Endothelial cell of umbilical vein (primary cell): ENCODE measurements around the gene C3orf52. TPM values are rescaled to one million over a fixed set of nuclear protein-coding genes. Genes with fewer than 3 reads are reported as not detected.

Experiments
- BruUV-seq: library from RNA; stranded (reverse); fragments of 400-500 nt; replicated peaks from 2 replicates; lab custom pipeline; 2021; lab: Mats Ljungman, UMichigan
- CTCF ChIA-PET: fragments of 300-600, 350-600 bp; sonication (Branson Sonifier 250); formaldehyde crosslinking; loops from one replicate; lab custom pipeline; 2021; ENCODE audit warnings: antibody characterized with exemption, inconsistent platforms; lab: Charles Lee
- POLR2A ChIA-PET: fragments of 300-600, 350-600 bp; sonication (Branson Sonifier 250); formaldehyde crosslinking; loops from one replicate; lab custom pipeline; 2021; ENCODE audit warnings: antibody characterized with exemption, inconsistent platforms; lab: Charles Lee
- DNase-seq: peaks from one replicate; pipeline ENCODE4 v3.0.0-alpha.2; 2011; ENCODE audit warnings: low read depth, low spot score
- FAIRE-seq: peaks from 2 replicates; lab custom pipeline; 2011; peaks lifted over from hg19 to GRCh38; lab: Jason Lieb, UNC
- H2AFZ ChIP-seq: 2 replicates; pipeline ENCODE4 v1.6.0; 2012; ENCODE audit warnings: low read depth, low read length, control low read depth, inconsistent platforms
- H3K27ac ChIP-seq: 2 replicates; pipeline ENCODE4 v1.5.1; 2011; ENCODE audit warnings: low read depth, mild to moderate bottlenecking, control low read depth, low read length, moderate library complexity; ENCODE audit not compliant: insufficient read depth
- H3K27me3 ChIP-seq, 2 experiments: 2 replicates each; pipeline versions ENCODE4 v1.6.0 to v1.6.1; 2011; ENCODE audit warnings: low read length in 2 of 2, mixed read lengths in 1 of 2; ENCODE audit not compliant: control insufficient read depth in 2 of 2, insufficient read depth in 2 of 2
- H3K36me3 ChIP-seq, 2 experiments: 2 replicates in 1 of 2; 3 replicates in 1 of 2; pipeline ENCODE4 v1.5.1; 2011; ENCODE audit warnings: low read length in 2 of 2, mild to moderate bottlenecking in 1 of 2, moderate library complexity in 1 of 2; ENCODE audit not compliant: control insufficient read depth in 2 of 2, insufficient read depth in 2 of 2; ENCODE audit errors: extremely low read depth in 1 of 2
- H3K4me1 ChIP-seq: 3 replicates; pipeline ENCODE4 v1.5.1; 2011; ENCODE audit warnings: mild to moderate bottlenecking, low read length; ENCODE audit not compliant: control insufficient read depth, insufficient read depth; ENCODE audit errors: extremely low read depth
- H3K4me2 ChIP-seq: 2 replicates; pipeline ENCODE4 v1.6.1; 2011; ENCODE audit warnings: low read length, control low read depth, mixed read lengths; ENCODE audit not compliant: insufficient read depth
- H3K4me3 ChIP-seq, 3 experiments: fragments of 200-600 bp in 1 of 3; sonication (generic), shearing (Covaris generic) in 1 of 3; replicated peaks in 1 of 3; 2 replicates each; pipeline ENCODE4 v1.5.1; 2011 to 2016; ENCODE audit warnings: control low read depth in 3 of 3, low read length in 3 of 3, mild to moderate bottlenecking in 2 of 3, inconsistent platforms in 1 of 3, low read depth in 1 of 3, moderate library complexity in 1 of 3; ENCODE audit not compliant: insufficient read depth in 1 of 3
- H3K79me2 ChIP-seq: 2 replicates; pipeline ENCODE4 v1.6.0; 2012; ENCODE audit warnings: low read length, inconsistent platforms; ENCODE audit not compliant: control insufficient read depth, insufficient read depth
- H3K9ac ChIP-seq: replicated peaks from 2 replicates; pipeline ENCODE3; 2011; ENCODE audit warnings: low read length, control low read depth; ENCODE audit not compliant: insufficient read depth; ENCODE audit errors: extremely low read depth
- H3K9me1 ChIP-seq: replicated peaks from 3 replicates; pipeline ENCODE4 v1.6.0; 2011; ENCODE audit warnings: mild to moderate bottlenecking, low read length; ENCODE audit not compliant: control insufficient read depth, insufficient read depth; ENCODE audit errors: extremely low read depth
- H3K9me3 ChIP-seq: replicated peaks from 2 replicates; pipeline ENCODE4 v1.5.1; 2012; ENCODE audit warnings: low read length, inconsistent platforms; ENCODE audit not compliant: control insufficient read depth, insufficient read depth
- H4K20me1 ChIP-seq: replicated peaks from 2 replicates; pipeline ENCODE3; 2011; ENCODE audit warnings: mild to moderate bottlenecking, low read length; ENCODE audit not compliant: control insufficient read depth, insufficient read depth; ENCODE audit errors: extremely low read depth
- EZH2 ChIP-seq: IDR thresholded peaks from 2 replicates; pipeline ENCODE4 v1.6.1; 2012; ENCODE audit warnings: borderline replicate concordance, low read depth, mild to moderate bottlenecking, moderate library complexity, low read length, inconsistent platforms; ENCODE audit not compliant: severe bottlenecking
- FOS ChIP-seq: IDR thresholded peaks from 2 replicates; pipeline ENCODE4 v1.6.1; 2011; ENCODE audit warnings: mild to moderate bottlenecking, low read length, moderate library complexity, borderline replicate concordance; ENCODE audit not compliant: insufficient read depth
- GATA2 ChIP-seq: IDR thresholded peaks from 2 replicates; pipeline ENCODE4 v1.7.0; 2011; ENCODE audit warnings: low read depth, mild to moderate bottlenecking, moderate library complexity, mixed read lengths, low read length; ENCODE audit not compliant: insufficient read length, insufficient read depth
- MYC ChIP-seq: IDR thresholded peaks from one replicate; pipeline ENCODE4 v1.6.1; 2011; ENCODE audit warnings: mild to moderate bottlenecking, low read depth, low read length
- POLR2A ChIP-seq: IDR thresholded peaks from 2 replicates; pipeline ENCODE4 v1.6.1; 2012; ENCODE audit warnings: low read depth, mild to moderate bottlenecking, control low read depth, low read length
- POLR2AphosphoS5 ChIP-seq: IDR thresholded peaks from 2 replicates; pipeline ENCODE4 v1.6.1; 2012; ENCODE audit warnings: low read depth, mild to moderate bottlenecking, control low read depth, low read length, moderate library complexity; ENCODE audit not compliant: insufficient read depth
- dilution Hi-C: fragments of 300-500 bp; cut with MboI; formaldehyde crosslinking; loops from one replicate; pipeline ENCODE4 v1.15.0; 2019; ENCODE audit warnings: low sequenced_read_pairs; ENCODE audit not compliant: extremely low pct_ligation_motif_present
- intact Hi-C: fragments of 100-400 bp; cut with micrococcal nuclease; formaldehyde crosslinking; loops from one replicate; pipeline ENCODE4 v1.10.0; 2022
- polyA plus RNA-seq, 4 experiments: library from polyadenylated mRNA; depleted of rRNA in 3 of 4; stranded (reverse) in 3 of 4; unstranded in 1 of 4; fragments of >200 nt; gene quantifications; 2 replicates each; pipeline versions ENCODE4 v1.2.1 to v1.2.3, GENCODE V29; 2011 to 2012; ENCODE audit warnings: missing spikeins in 1 of 4
- total RNA-seq: library from RNA; stranded (reverse); gene quantifications from 2 replicates; pipeline ENCODE4 v1.2.3, GENCODE V29; 2021
- TF ChIP-seq, protein P1 (sequence below): IDR thresholded peaks from 2 replicates; pipeline ENCODE4 v1.6.1; 2011; ENCODE audit not compliant: insufficient read depth, insufficient read length
- TF ChIP-seq, protein P2 (sequence below), 2 donors: IDR thresholded peaks; 1 replicate in 1 of 2; 2 replicates in 1 of 2; pipeline ENCODE4 v1.5.1; 2011; ENCODE audit warnings: low read length in 2 of 2, mild to moderate bottlenecking in 2 of 2, moderate library complexity in 2 of 2, control low read depth in 1 of 2, inconsistent platforms in 1 of 2, low read depth in 1 of 2; ENCODE audit not compliant: insufficient read depth in 1 of 2; ENCODE audit errors: extremely low read depth in 1 of 2

C3orf52 gene
- total and polyA plus RNA-seq, 2 donors (not counting 3 experiments of a cell fraction or from before 2014, with no cell fraction given): 4.2 to 4.6 TPM

DNA sequence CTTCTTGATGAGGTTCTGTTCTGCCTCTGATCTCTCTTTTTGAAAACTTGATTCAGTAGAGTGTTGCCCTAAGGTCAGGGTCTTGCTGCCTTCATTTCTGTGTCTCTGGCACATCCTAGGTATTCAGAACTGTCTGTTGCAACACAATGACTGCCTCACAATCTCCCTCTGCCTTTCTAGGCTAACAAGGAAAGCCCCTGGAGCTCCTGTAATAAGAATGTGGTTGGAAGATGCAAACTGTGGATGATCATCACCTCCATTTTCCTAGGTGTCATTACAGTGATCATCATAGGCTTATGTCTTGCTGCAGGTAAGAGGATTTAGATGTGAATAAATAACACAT, 7.0 kb downstream of the C3orf52 start:
- TF ChIP-seq, protein P1, sequence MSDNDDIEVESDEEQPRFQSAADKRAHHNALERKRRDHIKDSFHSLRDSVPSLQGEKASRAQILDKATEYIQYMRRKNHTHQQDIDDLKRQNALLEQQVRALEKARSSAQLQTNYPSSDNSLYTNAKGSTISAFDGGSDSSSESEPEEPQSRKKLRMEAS: no peak
- TF ChIP-seq FOS (no peak), EZH2 (no peak), POLR2A (no peak), POLR2AphosphoS5 (no peak), GATA2 (no peak), MYC (no peak)
- TF ChIP-seq, protein P2, sequence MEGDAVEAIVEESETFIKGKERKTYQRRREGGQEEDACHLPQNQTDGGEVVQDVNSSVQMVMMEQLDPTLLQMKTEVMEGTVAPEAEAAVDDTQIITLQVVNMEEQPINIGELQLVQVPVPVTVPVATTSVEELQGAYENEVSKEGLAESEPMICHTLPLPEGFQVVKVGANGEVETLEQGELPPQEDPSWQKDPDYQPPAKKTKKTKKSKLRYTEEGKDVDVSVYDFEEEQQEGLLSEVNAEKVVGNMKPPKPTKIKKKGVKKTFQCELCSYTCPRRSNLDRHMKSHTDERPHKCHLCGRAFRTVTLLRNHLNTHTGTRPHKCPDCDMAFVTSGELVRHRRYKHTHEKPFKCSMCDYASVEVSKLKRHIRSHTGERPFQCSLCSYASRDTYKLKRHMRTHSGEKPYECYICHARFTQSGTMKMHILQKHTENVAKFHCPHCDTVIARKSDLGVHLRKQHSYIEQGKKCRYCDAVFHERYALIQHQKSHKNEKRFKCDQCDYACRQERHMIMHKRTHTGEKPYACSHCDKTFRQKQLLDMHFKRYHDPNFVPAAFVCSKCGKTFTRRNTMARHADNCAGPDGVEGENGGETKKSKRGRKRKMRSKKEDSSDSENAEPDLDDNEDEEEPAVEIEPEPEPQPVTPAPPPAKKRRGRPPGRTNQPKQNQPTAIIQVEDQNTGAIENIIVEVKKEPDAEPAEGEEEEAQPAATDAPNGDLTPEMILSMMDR (IDR thresholded peaks at IDR 0.05; ENCODE audit: extremely low read depth in 1 of 2, insufficient read depth in 1 of 2, low read depth in 1 of 2, low read length in 2 of 2): no peak
- no peaks in the 10 kb centered on the region for H3K9me3 ChIP-seq
- dilution Hi-C loops (no loop called here), intact Hi-C loops (loop anchor here (10.0 kb wide), 1 partner anchor 178 kb away; no protein-coding TSS in a partner anchor)
- H3K27ac ChIP-seq: no peak overlapping the region
- H3K9ac ChIP-seq: no peak overlapping the region
- no peaks in the 10 kb centered on the region for H3K27me3 ChIP-seq
- ChIA-PET POLR2A (no interaction called here), CTCF (interaction anchor here (1.0 to 1.5 kb wide), 2 partner anchors 18 kb away, joined by 3 to 5 read pairs; no protein-coding TSS in a partner anchor)
- no peak overlapping the region for H3K4me2 ChIP-seq
- H3K79me2 ChIP-seq: no peaks in the 10 kb centered on the region
- FAIRE-seq (no peak), DNase-seq (no peak)
- peaks cover 22% of the 10 kb centered on the region for H3K4me1 ChIP-seq
- no peak overlapping the region for H2AFZ ChIP-seq
- no peak overlapping the region for H3K4me3 ChIP-seq
- no peaks in the 10 kb centered on the region for H3K36me3 ChIP-seq
- no TSS peak for BruUV-seq
- H4K20me1 ChIP-seq: no peaks in the 10 kb centered on the region
- no peaks in the 10 kb centered on the region for H3K9me1 ChIP-seq
